ENCODE results near the gene CD3G.
"Not testable (repeated sequence)": the region's sequence is repeated elsewhere in the genome, so short reads cannot be mapped to it uniquely, and the experiment has no call there.

Gene CD3G

GRCh38 chr11:118382954-118383353, 38.8 kb downstream of the CD3G start:
- DNase-seq: no peak

GRCh38 chr11:118383657-118384056, 39.5 kb downstream of the CD3G start:
- no peak for DNase-seq

- no peak for DNase-seq
Observed at GRCh38 chr11:118396097-118396501, 52.0 kb downstream of the CD3G start.

- DNase-seq: no peak
Observed at GRCh38 chr11:118397448-118397847, 53.3 kb downstream of the CD3G start.

- no peak for DNase-seq
Observed at GRCh38 chr11:118398791-118399559, 54.8 kb downstream of the CD3G start.

GRCh38 chr11:118401151-118401879, 57.2 kb downstream of the CD3G start, which contains the start of gene ATP5MG:
TSS of gene ATP5MG (plus strand) at chr11:118401606. CDS start at chr11:118401666, 60 bp downstream.
- DNase-seq: peak; percentile 86

GRCh38 chr11:118401880-118402590, 57.9 kb downstream of the CD3G start:
- peak; percentile 67 for DNase-seq

- not testable (repeated sequence) for DNase-seq
Observed at GRCh38 chr11:118402594-118402993, 58.5 kb downstream of the CD3G start.
